MM.1S (cell line): ENCODE results near the gene EED.

Source experiments
- CTCF ChIP-seq: fragments of 300-600 bp; sonication (generic); IDR thresholded peaks from 2 replicates; pipeline ENCODE4 v1.5.1; 2016; ENCODE audit warnings: antibody characterized with exemption, low read length, mixed read lengths
- EZH2 ChIP-seq: fragments of 300-600 bp; sonication (generic); optimal IDR thresholded peaks from 2 replicates; pipeline ENCODE3; 2017; ENCODE audit warnings: low read depth, mild to moderate bottlenecking, antibody characterized with exemption, low read length, mixed read lengths
- EZH2phosphoT487 ChIP-seq: fragments of 300-600 bp; sonication (generic); IDR thresholded peaks from 2 replicates; pipeline ENCODE4 v1.6.1; 2018; ENCODE audit warnings: antibody characterized with exemption, low read length

- peak; percentile 66 for TF ChIP-seq CTCF
- no peak for TF ChIP-seq EZH2
- TF ChIP-seq EZH2phosphoT487: no peak
Observed at GRCh38 chr11:86291466-86292262, 47.1 kb downstream of the EED start.
